ENCODE data around the gene XCL1. TPM values are rescaled to one million over a fixed set of nuclear protein-coding genes. Genes with fewer than 3 reads are reported as not detected.

Gene XCL1
- total and polyA plus RNA-seq, 5 donors from 2014 or later: not detected

- H3K4me1 Mint-ChIP-seq: no peaks in the 10 kb centered on the region
- H3K27me3 ChIP-seq (ENCODE audit: control insufficient read depth, insufficient read depth, low read length): peaks cover 13% of the 10 kb centered on the region
- no peak overlapping the region for H3K27ac ChIP-seq (ENCODE audit: insufficient read depth, low read length, poor library complexity, severe bottlenecking)
- ATAC-seq (ENCODE audit: low read depth in 2 of 2): no peak
- peaks cover 29% of the 10 kb centered on the region for H3K27me3 Mint-ChIP-seq
- no peak overlapping the region for H3K4me3 ChIP-seq (ENCODE audit: low read depth, low read length)
- H3K36me3 ChIP-seq (ENCODE audit: control insufficient read depth, insufficient read depth, low read length): no peaks in the 10 kb centered on the region
- no peaks in the 10 kb centered on the region for H3K36me3 Mint-ChIP-seq
- H3K27ac Mint-ChIP-seq: no peak overlapping the region
- H3K9me3 ChIP-seq (ENCODE audit: control insufficient read depth in 2 of 2, low read length in 2 of 2): no peaks in the 10 kb centered on the region
- H3K4me1 ChIP-seq (ENCODE audit: control insufficient read depth, insufficient read depth, low read length, poor library complexity, severe bottlenecking): no peaks in the 10 kb centered on the region
- H3K4me3 Mint-ChIP-seq: no peak overlapping the region
- H3K9me3 Mint-ChIP-seq: no peaks in the 10 kb centered on the region
- DNase-seq: no peak
Measured at GRCh38 chr1:168598125-168598524, 21.7 kb downstream of the XCL1 start.

- no peak for DNase-seq
- Histone ChIP-seq H3K27ac (ENCODE audit: insufficient read depth, low read length, poor library complexity, severe bottlenecking) (no peak overlapping the region), H3K36me3 (ENCODE audit: control insufficient read depth, insufficient read depth, low read length) (no peaks in the 10 kb centered on the region), H3K9me3 (ENCODE audit: control insufficient read depth in 2 of 2, low read length in 2 of 2) (no peaks in the 10 kb centered on the region), H3K4me3 (ENCODE audit: low read depth, low read length) (no peak overlapping the region), H3K4me1 (ENCODE audit: control insufficient read depth, insufficient read depth, low read length, poor library complexity, severe bottlenecking) (no peaks in the 10 kb centered on the region), H3K27me3 (ENCODE audit: control insufficient read depth, insufficient read depth, low read length) (peaks cover 11% of the 10 kb centered on the region)
- no peak for ATAC-seq (ENCODE audit: low read depth in 2 of 2)
- no peak overlapping the region for H3K27ac Mint-ChIP-seq
- H3K9me3 Mint-ChIP-seq: no peaks in the 10 kb centered on the region
- H3K27me3 Mint-ChIP-seq: peaks cover 29% of the 10 kb centered on the region
- H3K4me1 Mint-ChIP-seq: no peaks in the 10 kb centered on the region
- H3K36me3 Mint-ChIP-seq: no peaks in the 10 kb centered on the region
- H3K4me3 Mint-ChIP-seq: no peak overlapping the region
Measured at GRCh38 chr1:168598892-168599291, 22.5 kb downstream of the XCL1 start.

GRCh38 chr1:168599641-168600040 is 23.2 kb downstream of the XCL1 start:
- Histone ChIP-seq H3K9me3 (ENCODE audit: control insufficient read depth in 2 of 2, low read length in 2 of 2) (no peaks in the 10 kb centered on the region), H3K4me1 (ENCODE audit: control insufficient read depth, insufficient read depth, low read length, poor library complexity, severe bottlenecking) (no peaks in the 10 kb centered on the region), H3K27me3 (ENCODE audit: control insufficient read depth, insufficient read depth, low read length) (peaks cover 7% of the 10 kb centered on the region), H3K4me3 (ENCODE audit: low read depth, low read length) (no peak overlapping the region), H3K27ac (ENCODE audit: insufficient read depth, low read length, poor library complexity, severe bottlenecking) (no peak overlapping the region), H3K36me3 (ENCODE audit: control insufficient read depth, insufficient read depth, low read length) (no peaks in the 10 kb centered on the region)
- Mint-ChIP-seq H3K4me1 (no peaks in the 10 kb centered on the region), H3K27me3 (peaks cover 29% of the 10 kb centered on the region), H3K4me3 (no peak overlapping the region), H3K9me3 (no peaks in the 10 kb centered on the region), H3K27ac (no peak overlapping the region), H3K36me3 (no peaks in the 10 kb centered on the region)
- DNase-seq: no peak
- no peak for ATAC-seq (ENCODE audit: low read depth in 2 of 2)

- Histone ChIP-seq H3K9me3 (ENCODE audit: control insufficient read depth in 2 of 2, low read length in 2 of 2) (no peaks in the 10 kb centered on the region), H3K27me3 (ENCODE audit: control insufficient read depth, insufficient read depth, low read length) (peaks cover 7% of the 10 kb centered on the region), H3K4me1 (ENCODE audit: control insufficient read depth, insufficient read depth, low read length, poor library complexity, severe bottlenecking) (no peaks in the 10 kb centered on the region), H3K36me3 (ENCODE audit: control insufficient read depth, insufficient read depth, low read length) (no peaks in the 10 kb centered on the region), H3K27ac (ENCODE audit: insufficient read depth, low read length, poor library complexity, severe bottlenecking) (no peak overlapping the region), H3K4me3 (ENCODE audit: low read depth, low read length) (no peak overlapping the region)
- Mint-ChIP-seq H3K4me3 (no peak overlapping the region), H3K27me3 (peaks cover 28% of the 10 kb centered on the region), H3K9me3 (no peaks in the 10 kb centered on the region), H3K36me3 (no peaks in the 10 kb centered on the region), H3K27ac (no peak overlapping the region), H3K4me1 (no peaks in the 10 kb centered on the region)
- no peak for ATAC-seq (ENCODE audit: low read depth in 2 of 2)
- DNase-seq: no peak
Measured at GRCh38 chr1:168601051-168601450, 24.6 kb downstream of the XCL1 start.

GRCh38 chr1:168603501-168604110 is 27.2 kb downstream of the XCL1 start:
- no peak overlapping the region for H3K4me3 ChIP-seq (ENCODE audit: low read depth, low read length)
- Mint-ChIP-seq H3K36me3 (no peaks in the 10 kb centered on the region), H3K27me3 (peaks cover 17% of the 10 kb centered on the region), H3K4me3 (no peak overlapping the region), H3K9me3 (no peaks in the 10 kb centered on the region), H3K4me1 (no peaks in the 10 kb centered on the region), H3K27ac (peak overlapping the region in 1 of 3 donors; percentile 33)
- no peaks in the 10 kb centered on the region for H3K4me1 ChIP-seq (ENCODE audit: control insufficient read depth, insufficient read depth, low read length, poor library complexity, severe bottlenecking)
- H3K9me3 ChIP-seq (ENCODE audit: control insufficient read depth in 2 of 2, low read length in 2 of 2): no peaks in the 10 kb centered on the region
- no peaks in the 10 kb centered on the region for H3K36me3 ChIP-seq (ENCODE audit: control insufficient read depth, insufficient read depth, low read length)
- no peak overlapping the region for H3K27ac ChIP-seq (ENCODE audit: insufficient read depth, low read length, poor library complexity, severe bottlenecking)
- DNase-seq: peak; percentile 46 to 64 (median 61)
- peaks cover 7% of the 10 kb centered on the region for H3K27me3 ChIP-seq (ENCODE audit: control insufficient read depth, insufficient read depth, low read length)
- ATAC-seq (ENCODE audit: low read depth in 2 of 2): peak; percentile 71 to 81

GRCh38 chr1:168605443-168605842 is 29.0 kb downstream of the XCL1 start:
- H3K27ac ChIP-seq (ENCODE audit: insufficient read depth, low read length, poor library complexity, severe bottlenecking): no peak overlapping the region
- Mint-ChIP-seq H3K9me3 (no peaks in the 10 kb centered on the region), H3K27ac (peak overlapping the region in 1 of 3 donors; percentile 26), H3K27me3 (peaks cover 14% of the 10 kb centered on the region), H3K4me3 (no peak overlapping the region), H3K4me1 (no peaks in the 10 kb centered on the region), H3K36me3 (no peaks in the 10 kb centered on the region)
- H3K9me3 ChIP-seq (ENCODE audit: control insufficient read depth in 2 of 2, low read length in 2 of 2): no peaks in the 10 kb centered on the region
- DNase-seq (no peak), ATAC-seq (ENCODE audit: low read depth in 2 of 2) (no peak)
- H3K4me1 ChIP-seq (ENCODE audit: control insufficient read depth, insufficient read depth, low read length, poor library complexity, severe bottlenecking): no peaks in the 10 kb centered on the region
- peaks cover 7% of the 10 kb centered on the region for H3K27me3 ChIP-seq (ENCODE audit: control insufficient read depth, insufficient read depth, low read length)
- H3K36me3 ChIP-seq (ENCODE audit: control insufficient read depth, insufficient read depth, low read length): no peaks in the 10 kb centered on the region
- no peak overlapping the region for H3K4me3 ChIP-seq (ENCODE audit: low read depth, low read length)

GRCh38 chr1:168606096-168606495 is 29.7 kb downstream of the XCL1 start:
- Mint-ChIP-seq H3K27me3 (peaks cover 12% of the 10 kb centered on the region), H3K9me3 (no peaks in the 10 kb centered on the region), H3K27ac (no peak overlapping the region), H3K4me3 (no peak overlapping the region), H3K36me3 (no peaks in the 10 kb centered on the region), H3K4me1 (no peaks in the 10 kb centered on the region)
- no peaks in the 10 kb centered on the region for H3K9me3 ChIP-seq (ENCODE audit: control insufficient read depth in 2 of 2, low read length in 2 of 2)
- no peaks in the 10 kb centered on the region for H3K4me1 ChIP-seq (ENCODE audit: control insufficient read depth, insufficient read depth, low read length, poor library complexity, severe bottlenecking)
- H3K36me3 ChIP-seq (ENCODE audit: control insufficient read depth, insufficient read depth, low read length): no peaks in the 10 kb centered on the region
- no peak for DNase-seq
- no peak overlapping the region for H3K27ac ChIP-seq (ENCODE audit: insufficient read depth, low read length, poor library complexity, severe bottlenecking)
- no peak for ATAC-seq (ENCODE audit: low read depth in 2 of 2)
- no peak overlapping the region for H3K4me3 ChIP-seq (ENCODE audit: low read depth, low read length)
- H3K27me3 ChIP-seq (ENCODE audit: control insufficient read depth, insufficient read depth, low read length): peaks cover 5% of the 10 kb centered on the region

GRCh38 chr1:168607872-168608428 is 31.5 kb downstream of the XCL1 start:
- no peak overlapping the region for H3K27ac ChIP-seq (ENCODE audit: insufficient read depth, low read length, poor library complexity, severe bottlenecking)
- Mint-ChIP-seq H3K4me3 (no peak overlapping the region), H3K9me3 (no peaks in the 10 kb centered on the region), H3K4me1 (no peaks in the 10 kb centered on the region), H3K27me3 (peaks cover 15% of the 10 kb centered on the region), H3K27ac (no peak overlapping the region), H3K36me3 (no peaks in the 10 kb centered on the region)
- no peak overlapping the region for H3K4me3 ChIP-seq (ENCODE audit: low read depth, low read length)
- H3K27me3 ChIP-seq (ENCODE audit: control insufficient read depth, insufficient read depth, low read length): peaks cover 2% of the 10 kb centered on the region
- H3K36me3 ChIP-seq (ENCODE audit: control insufficient read depth, insufficient read depth, low read length): no peaks in the 10 kb centered on the region
- no peaks in the 10 kb centered on the region for H3K4me1 ChIP-seq (ENCODE audit: control insufficient read depth, insufficient read depth, low read length, poor library complexity, severe bottlenecking)
- ATAC-seq (ENCODE audit: low read depth in 2 of 2): no peak
- DNase-seq: no peak
- no peaks in the 10 kb centered on the region for H3K9me3 ChIP-seq (ENCODE audit: control insufficient read depth in 2 of 2, low read length in 2 of 2)
